Keratinocyte (primary cell): ENCODE results near the gene ADGRD1. TPM values are rescaled to one million over a fixed set of nuclear protein-coding genes. Genes with fewer than 3 reads are reported as not detected.

Source experiments
- DNase-seq: peaks from one replicate; pipeline ENCODE4 v3.0.0-alpha.2; 2011; ENCODE audit warnings: low read depth, missing footprints, low spot score
- FAIRE-seq: peaks from 2 replicates; lab custom pipeline; 2011; peaks lifted over from hg19 to GRCh38; lab: Jason Lieb, UNC
- H2AFZ ChIP-seq: 2 replicates; pipeline ENCODE4 v1.6.0; 2012; ENCODE audit warnings: low read length, control low read depth, inconsistent platforms; ENCODE audit not compliant: control insufficient read depth
- H3K27ac ChIP-seq: 2 replicates; pipeline ENCODE4 v1.5.1; 2011; ENCODE audit warnings: low read length; ENCODE audit not compliant: control insufficient read depth, insufficient read depth
- H3K27me3 ChIP-seq: 3 replicates; pipeline ENCODE4 v1.6.0; 2011; ENCODE audit warnings: low read length; ENCODE audit not compliant: control insufficient read depth, insufficient read depth; ENCODE audit errors: extremely low read depth
- H3K36me3 ChIP-seq, 2 experiments: 2 replicates in 1 of 2; 3 replicates in 1 of 2; pipeline ENCODE4 v1.5.1; 2011; ENCODE audit warnings: low read length in 2 of 2, mild to moderate bottlenecking in 1 of 2; ENCODE audit not compliant: control insufficient read depth in 2 of 2, insufficient read depth in 2 of 2; ENCODE audit errors: extremely low read depth in 1 of 2
- H3K4me1 ChIP-seq: 3 replicates; pipeline ENCODE4 v1.5.1; 2011; ENCODE audit warnings: low read length; ENCODE audit not compliant: control insufficient read depth, insufficient read depth; ENCODE audit errors: extremely low read depth
- H3K4me2 ChIP-seq: 3 replicates; pipeline ENCODE4 v1.6.0; 2011; ENCODE audit warnings: low read depth, low read length; ENCODE audit not compliant: control insufficient read depth, insufficient read depth; ENCODE audit errors: extremely low read depth
- H3K4me3 ChIP-seq, 3 experiments: fragments of 200-600 bp in 1 of 3; sonication (generic) in 1 of 3; 2 replicates in 2 of 3; 3 replicates in 1 of 3; pipeline ENCODE4 v1.5.1; 2011 to 2016; ENCODE audit warnings: low read length in 3 of 3, mild to moderate bottlenecking in 3 of 3, control low read depth in 2 of 3, inconsistent platforms in 1 of 3, low read depth in 1 of 3, mixed read lengths in 1 of 3, mixed run types in 1 of 3, moderate library complexity in 1 of 3; ENCODE audit not compliant: control insufficient read depth in 2 of 3, insufficient read depth in 2 of 3; ENCODE audit errors: extremely low read depth in 1 of 3
- H3K79me2 ChIP-seq: 2 replicates; pipeline ENCODE4 v1.6.0; 2012; ENCODE audit warnings: low read length; ENCODE audit not compliant: control insufficient read depth, insufficient read depth
- H3K9ac ChIP-seq: 3 replicates; pipeline ENCODE4 v1.6.0; 2011; ENCODE audit warnings: low read length; ENCODE audit not compliant: control insufficient read depth, insufficient read depth; ENCODE audit errors: extremely low read depth
- H3K9me1 ChIP-seq: 3 replicates; pipeline ENCODE4 v1.6.0; 2011; ENCODE audit warnings: low read length; ENCODE audit not compliant: control insufficient read depth, insufficient read depth; ENCODE audit errors: extremely low read depth
- H3K9me3 ChIP-seq: 2 replicates; pipeline ENCODE4 v1.5.1; 2012; ENCODE audit warnings: low read depth, low read length; ENCODE audit not compliant: control insufficient read depth
- H4K20me1 ChIP-seq: 3 replicates; pipeline ENCODE4 v1.6.0; 2011; ENCODE audit warnings: low read length; ENCODE audit not compliant: control insufficient read depth, insufficient read depth; ENCODE audit errors: extremely low read depth
- EZH2 ChIP-seq: IDR thresholded peaks from one replicate; pipeline ENCODE4 v1.6.1; 2012; ENCODE audit warnings: inconsistent platforms, mild to moderate bottlenecking, low read length, moderate library complexity
- dilution Hi-C: fragments of 300-500 bp; cut with MboI; formaldehyde crosslinking; loops from one replicate; pipeline ENCODE4 v1.7.0; 2020; ENCODE audit warnings: low sequenced_read_pairs; ENCODE audit not compliant: extremely low pct_ligation_motif_present
- polyA plus RNA-seq, 5 experiments: library from polyadenylated mRNA; depleted of rRNA in 3 of 5; stranded (reverse) in 3 of 5; stranded (forward) in 1 of 5; unstranded in 1 of 5; fragments of >200 nt; gene quantifications; 1 replicate in 1 of 5; 2 replicates in 3 of 5; 3 replicates in 1 of 5; pipeline versions ENCODE4 v1.2.1 to v1.2.3, GENCODE V29; 2011 to 2012; ENCODE audit warnings: missing spikeins in 2 of 5, low read depth in 1 of 5, low replicate concordance in 1 of 5
- TF ChIP-seq, protein P1 (sequence below), 3 experiments: IDR thresholded peaks in 1 of 3; conservative IDR thresholded peaks in 1 of 3; optimal IDR thresholded peaks in 1 of 3; 2 replicates in 2 of 3; 3 replicates in 1 of 3; pipeline versions ENCODE3 to v1.5.1; 2011; ENCODE audit warnings: low read length in 3 of 3, mild to moderate bottlenecking in 3 of 3, moderate library complexity in 2 of 3, control low read depth in 1 of 3, inconsistent platforms in 1 of 3; ENCODE audit not compliant: insufficient read depth in 2 of 3; ENCODE audit errors: extremely low read depth in 1 of 3

The ADGRD1 gene
- polyA plus RNA-seq, 1 donor (not counting 4 experiments of a cell fraction or from before 2014, with no cell fraction given), result not detected

DNA sequence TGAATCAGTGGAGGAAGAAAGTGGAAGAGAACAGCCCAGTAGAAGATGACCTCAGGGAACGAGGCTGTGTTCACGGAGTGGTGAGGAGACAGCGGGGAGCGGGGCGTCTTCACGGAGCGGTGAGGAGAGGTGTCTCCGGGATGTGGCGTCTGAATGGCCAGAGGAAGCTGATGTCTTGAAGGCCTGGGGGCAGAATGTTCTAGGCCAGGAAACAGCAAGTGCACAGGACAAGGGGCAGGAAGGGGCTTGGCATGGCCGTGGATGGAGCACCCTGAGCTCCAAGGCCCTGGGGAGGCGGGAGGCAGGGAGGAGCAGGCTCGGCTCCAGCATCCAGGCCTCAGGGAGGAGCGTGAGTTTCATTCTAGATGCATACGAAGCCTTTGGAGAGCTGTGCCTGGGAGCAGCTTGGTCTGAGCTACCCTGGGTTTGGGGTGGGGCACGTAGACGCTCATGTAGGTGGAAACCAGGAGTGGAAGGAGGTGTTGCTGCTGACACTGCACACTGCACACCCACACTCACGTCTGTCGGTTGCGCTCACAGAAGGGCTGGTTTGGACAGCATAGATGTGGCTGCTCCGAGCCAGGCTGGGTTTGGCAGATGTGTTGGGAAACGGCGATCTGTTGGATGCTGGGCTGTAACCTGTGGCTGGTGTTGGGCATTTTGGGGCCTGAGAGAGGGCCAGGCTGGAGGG, 131.6 kb downstream of the ADGRD1 start:
- no peaks in the 10 kb centered on the region for H3K36me3 ChIP-seq
- H3K9me1 ChIP-seq, result no peaks in the 10 kb centered on the region
- H3K27ac ChIP-seq, result no peak overlapping the region
- DNase-seq, result no peak
- H4K20me1 ChIP-seq, result no peaks in the 10 kb centered on the region
- H3K4me1 ChIP-seq, result no peaks in the 10 kb centered on the region
- H3K79me2 ChIP-seq, result no peaks in the 10 kb centered on the region
- H3K27me3 ChIP-seq, result no peaks in the 10 kb centered on the region
- H2AFZ ChIP-seq, result no peak overlapping the region
- H3K9me3 ChIP-seq, result peaks cover 1% of the 10 kb centered on the region
- no peak for FAIRE-seq
- TF ChIP-seq, protein P1, sequence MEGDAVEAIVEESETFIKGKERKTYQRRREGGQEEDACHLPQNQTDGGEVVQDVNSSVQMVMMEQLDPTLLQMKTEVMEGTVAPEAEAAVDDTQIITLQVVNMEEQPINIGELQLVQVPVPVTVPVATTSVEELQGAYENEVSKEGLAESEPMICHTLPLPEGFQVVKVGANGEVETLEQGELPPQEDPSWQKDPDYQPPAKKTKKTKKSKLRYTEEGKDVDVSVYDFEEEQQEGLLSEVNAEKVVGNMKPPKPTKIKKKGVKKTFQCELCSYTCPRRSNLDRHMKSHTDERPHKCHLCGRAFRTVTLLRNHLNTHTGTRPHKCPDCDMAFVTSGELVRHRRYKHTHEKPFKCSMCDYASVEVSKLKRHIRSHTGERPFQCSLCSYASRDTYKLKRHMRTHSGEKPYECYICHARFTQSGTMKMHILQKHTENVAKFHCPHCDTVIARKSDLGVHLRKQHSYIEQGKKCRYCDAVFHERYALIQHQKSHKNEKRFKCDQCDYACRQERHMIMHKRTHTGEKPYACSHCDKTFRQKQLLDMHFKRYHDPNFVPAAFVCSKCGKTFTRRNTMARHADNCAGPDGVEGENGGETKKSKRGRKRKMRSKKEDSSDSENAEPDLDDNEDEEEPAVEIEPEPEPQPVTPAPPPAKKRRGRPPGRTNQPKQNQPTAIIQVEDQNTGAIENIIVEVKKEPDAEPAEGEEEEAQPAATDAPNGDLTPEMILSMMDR (optimal IDR thresholded peaks at IDR 0.05 in 1 of 3, IDR thresholded peaks at IDR 0.05 in 1 of 3, conservative IDR thresholded peaks at IDR 0.05 in 1 of 3; ENCODE audit: extremely low read depth in 1 of 3, insufficient read depth in 2 of 3, low read length in 3 of 3), result no peak
- no peak for TF ChIP-seq EZH2
- H3K4me2 ChIP-seq, result no peak overlapping the region
- H3K4me3 ChIP-seq, result no peak overlapping the region
- dilution Hi-C loops, result no loop called here
- H3K9ac ChIP-seq, result no peak overlapping the region

DNA sequence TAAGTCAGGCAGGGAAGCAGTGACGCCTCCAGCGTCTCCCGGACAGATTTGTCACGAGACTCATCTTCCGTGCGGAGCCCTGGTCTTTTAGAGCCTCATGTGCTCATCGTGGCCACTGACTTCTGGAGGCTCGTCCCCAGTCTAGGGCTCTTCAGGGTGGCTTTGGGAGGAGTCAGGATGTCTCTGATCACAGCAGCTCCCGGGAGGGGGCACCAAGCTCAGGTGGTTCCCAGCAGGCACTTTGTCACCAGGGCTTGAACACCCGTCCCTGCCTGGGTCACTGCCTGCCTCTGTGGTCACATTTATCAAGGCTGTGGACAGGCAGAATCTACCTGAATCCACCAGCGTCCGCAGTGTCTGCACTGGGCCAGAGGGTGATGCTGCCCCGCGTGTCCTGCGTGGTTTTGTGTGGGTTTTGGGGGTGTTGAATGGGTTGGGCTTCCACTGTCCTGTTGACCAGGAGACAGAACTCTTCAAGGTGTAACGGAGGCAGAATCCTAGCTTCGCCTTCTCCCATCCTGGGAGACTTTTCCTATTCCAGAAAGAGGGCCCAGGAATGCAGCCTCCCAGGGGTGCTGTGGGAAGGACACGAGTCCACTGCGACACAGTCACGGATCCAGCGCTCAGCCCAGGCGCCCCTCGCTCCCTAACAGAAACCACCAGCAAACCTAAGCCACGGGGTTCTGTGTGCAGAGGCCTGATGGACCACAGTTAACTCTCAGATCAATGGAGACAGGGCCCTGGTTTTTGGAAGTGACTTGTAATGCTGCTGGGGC, 132.3 kb downstream of the ADGRD1 start:
- Histone ChIP-seq H4K20me1 (no peaks in the 10 kb centered on the region), H3K4me3 (no peak overlapping the region), H3K9ac (no peak overlapping the region), H2AFZ (no peak overlapping the region), H3K27ac (no peak overlapping the region), H3K36me3 (no peaks in the 10 kb centered on the region), H3K9me1 (no peaks in the 10 kb centered on the region), H3K27me3 (no peaks in the 10 kb centered on the region), H3K4me2 (no peak overlapping the region), H3K9me3 (peaks cover 1% of the 10 kb centered on the region), H3K79me2 (no peaks in the 10 kb centered on the region), H3K4me1 (no peaks in the 10 kb centered on the region)
- DNase-seq (no peak), FAIRE-seq (no peak)
- dilution Hi-C loops, result no loop called here
- TF ChIP-seq, protein P1 (optimal IDR thresholded peaks at IDR 0.05 in 1 of 3, IDR thresholded peaks at IDR 0.05 in 1 of 3, conservative IDR thresholded peaks at IDR 0.05 in 1 of 3; ENCODE audit: extremely low read depth in 1 of 3, insufficient read depth in 2 of 3, low read length in 3 of 3), result no peak
- no peak for TF ChIP-seq EZH2
